GM18520 (cell line): Measurements from ENCODE around the gene CRACR2B.
A peak's percentile ranks its signal among the peaks of the same experiment; 100 is the strongest.

Experiments
- ATAC-seq: cut with Tn5 transposase; IDR thresholded peaks from one replicate; pipeline ENCODE4 v1.9.1; 2021; ENCODE audit not compliant: unreplicated experiment

Gene CRACR2B

GRCh38 chr11:825366-826226, 2.1 kb upstream of the CRACR2B start:
- ATAC-seq, result no peak

GRCh38 chr11:826227-826621, 1.5 kb upstream of the CRACR2B start:
- ATAC-seq, result no peak

- no peak for ATAC-seq
Measured at GRCh38 chr11:826836-827145, 928 bp upstream of the CRACR2B start.

DNA sequence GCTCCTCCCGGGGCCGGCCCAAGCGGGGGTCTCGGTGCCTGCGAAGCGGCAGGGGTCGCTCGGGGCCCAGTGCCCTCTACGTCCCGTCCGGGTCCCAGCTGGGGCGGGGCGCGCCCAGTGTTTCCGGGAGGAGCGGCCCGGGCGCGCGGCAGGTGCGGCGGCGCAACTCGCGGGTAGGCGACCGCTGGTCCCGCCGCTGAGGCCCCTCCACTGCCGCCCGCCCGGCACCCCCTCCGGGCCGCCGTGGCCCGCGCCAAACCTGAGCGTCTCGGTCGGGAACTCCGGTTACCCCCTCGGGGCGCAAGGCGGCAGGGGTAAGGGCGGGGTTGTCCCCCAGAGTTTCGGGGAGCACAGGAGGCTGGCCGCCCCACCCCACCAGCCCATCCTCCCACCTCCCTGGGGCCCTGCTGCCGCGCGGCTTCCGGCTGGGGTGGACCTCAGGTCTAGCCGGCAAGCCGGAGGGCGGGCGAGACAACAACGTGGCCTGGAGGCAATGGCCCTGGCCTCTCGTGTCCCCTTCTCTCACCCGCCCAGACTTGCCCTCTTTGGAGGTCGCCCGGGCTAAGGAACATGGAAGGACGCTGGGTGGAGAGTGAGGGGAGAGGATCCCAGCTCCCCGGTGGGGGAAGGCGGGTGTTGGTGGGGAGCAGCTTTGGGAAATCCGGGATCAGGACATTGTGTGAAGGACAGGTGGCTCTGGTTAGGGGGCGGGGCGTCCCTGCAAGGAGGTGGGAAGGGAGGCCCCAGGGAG, 398 bp upstream of the CRACR2B start:
- no peak for ATAC-seq

- ATAC-seq, result no peak
Measured at GRCh38 chr11:828506-829175, 922 bp downstream of the CRACR2B start.

DNA sequence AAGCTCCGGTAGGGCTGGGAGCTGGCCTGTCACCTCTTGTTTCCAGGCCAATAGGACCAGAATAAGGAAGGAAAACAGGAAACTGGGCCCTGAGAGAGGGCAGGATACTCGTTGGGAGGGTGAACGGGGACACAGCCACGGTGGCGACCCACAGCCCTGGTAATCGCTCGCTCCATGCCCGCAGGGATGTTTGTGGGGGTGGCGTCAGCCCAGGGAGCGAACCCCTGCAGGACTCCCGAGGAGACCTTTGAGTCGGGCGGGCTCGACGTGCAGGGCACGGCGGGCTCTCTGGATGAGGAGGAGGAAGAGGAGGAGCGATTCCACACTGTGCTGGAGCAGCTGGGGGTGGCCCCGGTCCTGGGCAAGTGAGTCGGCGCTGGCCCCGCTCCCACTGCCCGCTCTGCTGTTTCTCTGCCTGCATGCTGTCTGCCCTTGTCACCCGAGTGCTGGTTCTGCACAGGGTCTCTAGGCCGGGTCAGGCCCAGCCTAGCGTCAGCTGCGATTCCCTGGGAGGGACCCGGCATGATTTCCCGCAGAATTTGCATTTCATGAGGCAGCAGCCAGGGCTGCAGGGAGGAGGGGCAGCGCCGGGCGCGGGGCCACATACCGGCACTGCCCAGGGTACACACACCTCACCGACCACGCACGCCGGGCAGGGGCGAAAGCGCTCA, 1.6 kb downstream of the CRACR2B start:
- ATAC-seq, result no peak

GRCh38 chr11:829847-830294, 2.2 kb downstream of the CRACR2B start:
- ATAC-seq, result no peak

DNA sequence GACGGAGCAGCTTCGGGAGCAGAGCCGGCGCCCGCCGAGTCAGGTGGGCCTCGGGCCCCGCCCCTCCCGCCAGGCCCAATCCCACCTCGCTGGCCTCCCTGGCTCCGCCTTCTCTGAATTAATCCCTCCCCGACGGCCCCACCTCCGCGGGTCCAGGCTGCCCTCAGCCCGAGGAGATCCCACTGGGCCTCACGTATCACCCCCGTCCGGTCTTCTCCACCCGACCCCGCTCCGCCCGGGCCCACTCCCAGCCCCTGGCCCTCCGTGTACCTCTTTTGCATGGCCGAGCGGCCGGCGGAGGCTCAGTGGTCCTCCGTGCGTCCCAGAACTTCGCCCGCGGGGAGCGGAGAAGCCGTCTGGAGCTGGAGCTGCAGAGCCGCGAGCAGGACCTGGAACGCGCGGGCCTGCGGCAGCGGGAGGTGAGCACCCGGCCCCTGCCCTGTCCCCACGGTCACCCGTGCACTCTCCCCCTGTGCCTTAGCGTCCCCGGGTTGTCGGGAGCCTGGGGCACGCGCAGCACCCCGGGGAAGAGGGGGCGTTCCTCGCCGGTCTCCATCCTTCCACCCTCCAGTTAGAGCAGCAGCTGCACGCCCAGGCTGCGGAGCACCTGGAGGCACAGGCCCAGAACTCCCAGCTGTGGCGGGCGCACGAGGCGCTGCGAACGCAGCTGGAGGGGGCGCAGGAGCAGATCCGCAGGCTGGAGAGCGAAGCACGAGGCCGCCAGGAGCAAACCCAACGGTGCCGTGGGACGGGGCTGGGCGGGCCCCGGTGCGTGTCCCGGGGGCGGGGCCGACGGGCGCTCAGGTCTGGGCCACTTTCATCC, 2.8 kb downstream of the CRACR2B start:
- no peak for ATAC-seq

- no peak for ATAC-seq
Measured at GRCh38 chr11:831118-831864, 3.6 kb downstream of the CRACR2B start.

GRCh38 chr11:831961-832528, 4.3 kb downstream of the CRACR2B start:
- ATAC-seq, result peak; percentile 1

- ATAC-seq, result peak; percentile 27
Measured at GRCh38 chr11:832529-833113, 4.9 kb downstream of the CRACR2B start, which contains the start of gene CD151. TSS of gene CD151 (plus strand) at chr11:832952. CDS start at chr11:836070, 3,118 bp downstream.

GRCh38 chr11:833114-833791, 5.5 kb downstream of the CRACR2B start:
- ATAC-seq, result peak; percentile 18

GRCh38 chr11:833849-834311, 6.2 kb downstream of the CRACR2B start:
- no peak for ATAC-seq

DNA sequence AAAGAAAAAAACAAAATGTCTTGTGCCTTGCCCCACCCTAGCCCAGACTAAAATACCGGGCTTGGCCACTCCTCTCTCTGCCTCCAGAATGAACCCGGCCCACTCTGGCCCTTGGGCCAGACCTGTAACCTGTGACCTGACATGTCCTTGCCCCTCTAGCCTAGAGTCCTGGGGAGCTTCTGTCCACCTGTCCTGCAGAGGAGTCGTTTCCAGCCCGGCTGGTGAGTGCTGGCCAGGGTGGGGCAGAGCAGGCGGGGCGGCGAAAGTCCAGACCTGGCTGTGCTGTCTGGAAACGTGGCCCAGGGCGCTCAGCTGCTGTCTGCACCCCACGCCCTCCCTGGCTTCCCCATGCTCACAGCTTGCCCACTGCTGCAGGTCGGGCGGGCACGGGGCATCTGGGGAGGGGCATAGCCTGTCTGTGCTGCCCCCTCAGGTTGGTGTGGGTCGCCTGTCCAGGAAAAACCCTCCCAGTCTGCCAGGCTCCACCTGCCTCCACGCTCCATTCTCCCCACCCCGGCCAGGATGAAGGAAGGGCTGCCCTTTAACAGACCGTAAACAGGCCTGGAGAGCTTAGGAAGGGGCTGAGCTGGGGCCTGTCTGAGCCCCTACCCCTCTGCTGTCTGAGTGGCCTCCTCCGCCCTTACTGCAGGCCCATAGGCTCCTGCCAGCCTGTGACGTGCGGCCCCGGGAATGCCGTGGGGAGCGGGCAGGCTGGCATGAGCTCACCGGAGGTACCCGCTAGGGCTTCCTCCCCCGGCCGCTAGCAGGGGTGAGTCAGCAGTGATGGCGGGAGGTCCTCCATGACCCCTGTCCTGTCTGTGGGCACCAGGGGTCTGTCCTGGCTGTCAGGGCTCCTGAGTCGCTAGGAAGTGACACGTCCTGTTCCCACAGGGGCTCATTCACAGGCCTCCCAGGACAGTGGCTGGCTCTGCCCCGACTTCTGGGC, 6.9 kb downstream of the CRACR2B start:
- no peak for ATAC-seq

GRCh38 chr11:836274-836673, 8.6 kb downstream of the CRACR2B start:
- ATAC-seq, result no peak

- ATAC-seq, result no peak
Measured at GRCh38 chr11:836700-837099, 9.0 kb downstream of the CRACR2B start.
